GM23338 (cell line): ENCODE measurements around the gene RPL41. TPM values are rescaled to one million over a fixed set of nuclear protein-coding genes. Genes with fewer than 3 reads are reported as not detected.

Experiments used
- ATAC-seq: fragments of 200-7000 bp; cut with Tn5 transposase; 3 replicates; pipeline ENCODE4 v1.9.1; 2020
- DNase-seq: peaks from one replicate; pipeline ENCODE4 v3.0.0-alpha.2; 2015; ENCODE audit warnings: low spot score
- H2AFZ ChIP-seq: fragments of 200-600 bp; sonication (generic); 2 replicates; pipeline ENCODE4 v1.8.0; 2016; ENCODE audit warnings: antibody characterized with exemption, mild to moderate bottlenecking, moderate library complexity
- H3F3A ChIP-seq: fragments of 200-600 bp; sonication (generic); replicated peaks from 2 replicates; pipeline ENCODE4 v1.8.0; 2017; ENCODE audit warnings: antibody characterized with exemption, mixed run types, low read depth
- H3K27ac ChIP-seq: fragments of 200-600 bp; sonication (generic); 2 replicates; pipeline ENCODE4 v1.6.1; 2016; ENCODE audit warnings: low read depth
- H3K27me3 ChIP-seq: fragments of 200-600 bp; sonication (generic); 2 replicates; pipeline ENCODE4 v1.8.0; 2016; ENCODE audit warnings: mild to moderate bottlenecking, mixed run types, moderate library complexity; ENCODE audit not compliant: insufficient read depth
- H3K36me3 ChIP-seq: fragments of 200-600 bp; sonication (generic); 2 replicates; pipeline ENCODE4 v1.8.0; 2016; ENCODE audit warnings: mild to moderate bottlenecking; ENCODE audit not compliant: insufficient read depth
- H3K4me1 ChIP-seq: fragments of 200-600 bp; sonication (generic); 2 replicates; pipeline ENCODE4 v1.8.0; 2016; ENCODE audit warnings: mild to moderate bottlenecking, moderate library complexity; ENCODE audit not compliant: insufficient read depth
- H3K4me2 ChIP-seq: fragments of 200-600 bp; sonication (generic); 2 replicates; pipeline ENCODE4 v1.7.1; 2017; ENCODE audit warnings: mixed run types
- H3K4me3 ChIP-seq: fragments of 200-600 bp; sonication (generic); 2 replicates; pipeline ENCODE4 v1.6.1; 2016; ENCODE audit warnings: mixed run types
- H3K79me2 ChIP-seq: fragments of 200-600 bp; sonication (generic); replicated peaks from 2 replicates; pipeline ENCODE4 v1.8.0; 2017; ENCODE audit warnings: mild to moderate bottlenecking; ENCODE audit not compliant: insufficient read depth
- H3K9me2 ChIP-seq: fragments of 200-600 bp; sonication (generic); 2 replicates; pipeline ENCODE4 v1.8.0; 2017; ENCODE audit not compliant: insufficient read depth
- H4K20me1 ChIP-seq: fragments of 200-600 bp; sonication (generic); replicated peaks from 2 replicates; pipeline ENCODE4 v1.8.0; 2017; ENCODE audit warnings: mild to moderate bottlenecking; ENCODE audit not compliant: insufficient read depth
- H3K27ac Mint-ChIP-seq: 2 replicates; pipeline ENCODE4 v1.8.0; 2020; ENCODE audit warnings: inconsistent platforms, mild to moderate bottlenecking, moderate library complexity, mixed read lengths
- H3K27me3 Mint-ChIP-seq: 3 replicates; pipeline ENCODE4 v1.8.0; 2022; ENCODE audit warnings: low read depth, mild to moderate bottlenecking, moderate library complexity, mixed read lengths, inconsistent platforms; ENCODE audit not compliant: insufficient read depth, poor library complexity
- H3K36me3 Mint-ChIP-seq: 3 replicates; pipeline ENCODE4 v1.8.0; 2021; ENCODE audit warnings: low read depth, mild to moderate bottlenecking, inconsistent platforms, moderate library complexity, mixed read lengths
- H3K4me1 Mint-ChIP-seq: 3 replicates; pipeline ENCODE4 v1.8.0; 2020; ENCODE audit warnings: mild to moderate bottlenecking, inconsistent platforms, mixed read lengths
- H3K4me3 Mint-ChIP-seq: 3 replicates; pipeline ENCODE4 v1.8.0; 2021; ENCODE audit warnings: moderate library complexity, mild to moderate bottlenecking, inconsistent platforms, mixed read lengths
- H3K9me3 Mint-ChIP-seq: 3 replicates; pipeline ENCODE4 v1.8.0; 2020; ENCODE audit warnings: moderate library complexity, mild to moderate bottlenecking, inconsistent platforms, mixed read lengths
- CREB1 ChIP-seq: fragments of 250-450 bp; sonication (Bioruptor Pico); IDR thresholded peaks from 2 replicates; pipeline ENCODE4 v1.5.0; 2020; ENCODE audit warnings: low read depth, mild to moderate bottlenecking, moderate library complexity
- ETS1 ChIP-seq: IDR thresholded peaks from 2 replicates; pipeline ENCODE4 v1.6.1; 2016; ENCODE audit warnings: antibody characterized with exemption
- EZH2phosphoT487 ChIP-seq: fragments of 200-600 bp; sonication (generic); IDR thresholded peaks from one replicate; pipeline ENCODE4 v1.8.1; 2018; ENCODE audit warnings: antibody characterized with exemption; ENCODE audit not compliant: unreplicated experiment
- JUNB ChIP-seq: IDR thresholded peaks from one replicate; pipeline ENCODE4 v1.6.1; 2016; ENCODE audit warnings: antibody characterized with exemption; ENCODE audit not compliant: unreplicated experiment
- NANOG ChIP-seq: IDR thresholded peaks from 2 replicates; pipeline ENCODE4 v1.6.1; 2016; ENCODE audit warnings: antibody characterized with exemption, borderline replicate concordance
- POLR2AphosphoS5 ChIP-seq: IDR thresholded peaks from 2 replicates; pipeline ENCODE4 v1.6.1; 2016; ENCODE audit warnings: antibody characterized with exemption, low read depth
- REST ChIP-seq: IDR thresholded peaks from one replicate; pipeline ENCODE4 v1.6.1; 2018; ENCODE audit warnings: antibody characterized with exemption; ENCODE audit not compliant: unreplicated experiment
- STAT1 ChIP-seq: IDR thresholded peaks from one replicate; pipeline ENCODE4 v1.6.1; 2016; ENCODE audit warnings: antibody characterized with exemption; ENCODE audit not compliant: unreplicated experiment
- ZNF114 ChIP-seq: fragments of 250-450 bp; sonication (Bioruptor Pico); IDR thresholded peaks from 2 replicates; pipeline ENCODE4 v1.5.0; 2020; ENCODE audit warnings: mild to moderate bottlenecking, moderate library complexity
- polyA plus RNA-seq: library from polyadenylated mRNA; unstranded; fragments of >200 nt; fragmentation: Nextera tagmentation; extraction: Ambion mirVana; gene quantifications from 2 replicates; pipeline ENCODE4 v1.2.1, GENCODE V29; 2016
- total RNA-seq: library from RNA; depleted of rRNA; stranded (reverse); fragments of >200 nt; shearing (Covaris generic); gene quantifications from 2 replicates; pipeline ENCODE4 v1.2.3, GENCODE V29; 2014

The RPL41 gene
- total and polyA plus RNA-seq, 2 experiments from 2014 or later: 2,039 to 3,875 TPM

- H3K9me3 Mint-ChIP-seq: no peaks in the 10 kb centered on the region
- H3K27ac Mint-ChIP-seq: no peak overlapping the region
- TF ChIP-seq CREB1 (CRISPR knock-in tag) (no peak), REST (no peak), NANOG (no peak), POLR2AphosphoS5 (peak; percentile 48)
- peaks cover 13% of the 10 kb centered on the region; the same call in 1 of the 2 replicates for H4K20me1 ChIP-seq
- peak overlapping the region; percentile 89 for H3K4me3 ChIP-seq
- peaks cover 21% of the 10 kb centered on the region for H3K79me2 ChIP-seq
- peaks cover 3% of the 10 kb centered on the region for H3K27me3 Mint-ChIP-seq
- H3K4me2 ChIP-seq: peak overlapping the region; percentile 89
- H3K27me3 ChIP-seq: no peaks in the 10 kb centered on the region
- peaks cover 4% of the 10 kb centered on the region; the same call in 1 of the 2 replicates for H3F3A ChIP-seq
- no peak overlapping the region; the same call in 1 of the 2 replicates for H2AFZ ChIP-seq
- peak overlapping the region; percentile 98 for H3K4me3 Mint-ChIP-seq
- H3K4me1 ChIP-seq: peaks cover 17% of the 10 kb centered on the region
- ATAC-seq (peak; percentile 54), DNase-seq (peak; percentile 77)
- H3K4me1 Mint-ChIP-seq: peaks cover 30% of the 10 kb centered on the region
- no peak overlapping the region for H3K27ac ChIP-seq
- peaks cover 46% of the 10 kb centered on the region for H3K36me3 Mint-ChIP-seq
- H3K36me3 ChIP-seq: peaks cover 26% of the 10 kb centered on the region
- H3K9me2 ChIP-seq: no peaks in the 10 kb centered on the region
These were observed 12.9 kb downstream of the RPL41 start for GRCh38 chr12:56129206-56129941.

GRCh38 chr12:56129942-56130495 lies 13.6 kb downstream of the RPL41 start:
- TF ChIP-seq POLR2AphosphoS5 (no peak), JUNB (no peak), ZNF114 (no peak), STAT1 (no peak), CREB1 (CRISPR knock-in tag) (no peak), ETS1 (no peak), EZH2phosphoT487 (no peak)
- Mint-ChIP-seq H3K4me1 (peaks cover 30% of the 10 kb centered on the region), H3K27ac (no peak overlapping the region), H3K4me3 (peak overlapping the region; percentile 98), H3K9me3 (no peaks in the 10 kb centered on the region), H3K36me3 (peaks cover 50% of the 10 kb centered on the region), H3K27me3 (peaks cover 3% of the 10 kb centered on the region)
- Histone ChIP-seq H3F3A (peaks cover 4% of the 10 kb centered on the region; the same call in 1 of the 2 replicates), H4K20me1 (peaks cover 13% of the 10 kb centered on the region; the same call in 1 of the 2 replicates), H2AFZ (no peak overlapping the region), H3K4me2 (peak overlapping the region; percentile 89), H3K4me3 (peak overlapping the region; percentile 89), H3K27ac (no peak overlapping the region), H3K79me2 (peaks cover 21% of the 10 kb centered on the region), H3K27me3 (no peaks in the 10 kb centered on the region), H3K9me2 (no peaks in the 10 kb centered on the region), H3K36me3 (peaks cover 30% of the 10 kb centered on the region), H3K4me1 (peaks cover 17% of the 10 kb centered on the region)
- ATAC-seq (no peak), DNase-seq (no peak)
